GM18861 (cell line): ENCODE data around the gene NIP7.

ENCODE experiments used
- ATAC-seq: cut with Tn5 transposase; IDR thresholded peaks from one replicate; pipeline ENCODE4 v1.9.1; 2021; ENCODE audit not compliant: unreplicated experiment

NIP7 gene

GRCh38 chr16:69384974-69385373 lies 45.4 kb downstream of the NIP7 start:
- no peak for ATAC-seq

- no peak for ATAC-seq
Observed at GRCh38 chr16:69386596-69386995, 47.0 kb downstream of the NIP7 start.
